ENCODE results near the gene ARID2.
A peak's percentile ranks its signal among the peaks of the same experiment; 100 is the strongest.

The ARID2 gene

GRCh38 chr12:45732250-45732649, 2.7 kb downstream of the ARID2 start:
- TF ChIP-seq, protein P1, sequence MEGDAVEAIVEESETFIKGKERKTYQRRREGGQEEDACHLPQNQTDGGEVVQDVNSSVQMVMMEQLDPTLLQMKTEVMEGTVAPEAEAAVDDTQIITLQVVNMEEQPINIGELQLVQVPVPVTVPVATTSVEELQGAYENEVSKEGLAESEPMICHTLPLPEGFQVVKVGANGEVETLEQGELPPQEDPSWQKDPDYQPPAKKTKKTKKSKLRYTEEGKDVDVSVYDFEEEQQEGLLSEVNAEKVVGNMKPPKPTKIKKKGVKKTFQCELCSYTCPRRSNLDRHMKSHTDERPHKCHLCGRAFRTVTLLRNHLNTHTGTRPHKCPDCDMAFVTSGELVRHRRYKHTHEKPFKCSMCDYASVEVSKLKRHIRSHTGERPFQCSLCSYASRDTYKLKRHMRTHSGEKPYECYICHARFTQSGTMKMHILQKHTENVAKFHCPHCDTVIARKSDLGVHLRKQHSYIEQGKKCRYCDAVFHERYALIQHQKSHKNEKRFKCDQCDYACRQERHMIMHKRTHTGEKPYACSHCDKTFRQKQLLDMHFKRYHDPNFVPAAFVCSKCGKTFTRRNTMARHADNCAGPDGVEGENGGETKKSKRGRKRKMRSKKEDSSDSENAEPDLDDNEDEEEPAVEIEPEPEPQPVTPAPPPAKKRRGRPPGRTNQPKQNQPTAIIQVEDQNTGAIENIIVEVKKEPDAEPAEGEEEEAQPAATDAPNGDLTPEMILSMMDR (IDR thresholded peaks at IDR 0.05; ENCODE audit: low read length) = no peak
- Histone ChIP-seq H3K27ac (ENCODE audit: low read depth, low read length, poor library complexity, severe bottlenecking) (peak overlapping the region; percentile 88), H2AFZ (ENCODE audit: low read length) (no peak overlapping the region), H3K4me1 (ENCODE audit: insufficient read depth, low read length, severe bottlenecking) (peaks cover 23% of the 10 kb centered on the region), H3F3A (ENCODE audit: insufficient read depth, low read length) (no peaks in the 10 kb centered on the region; the same call in 1 of the 2 replicates), H3K9me3 (ENCODE audit: low read length) (peaks cover 4% of the 10 kb centered on the region; the same call in 1 of the 2 replicates), H3K4me3 (ENCODE audit: low read depth, low read length, poor library complexity, severe bottlenecking) (peak overlapping the region; percentile 99), H3K27me3 (ENCODE audit: insufficient read depth, low read length) (no peaks in the 10 kb centered on the region), H3K36me3 (ENCODE audit: insufficient read depth, low read length) (peaks cover 37% of the 10 kb centered on the region), H3K4me2 (ENCODE audit: low read length) (peak overlapping the region; percentile 71), H3K9ac (ENCODE audit: low read length) (peak overlapping the region; percentile 48), H4K20me1 (ENCODE audit: insufficient read depth, low read length) (no peaks in the 10 kb centered on the region), H3K9me2 (ENCODE audit: low read depth, low read length) (no peaks in the 10 kb centered on the region), H3K79me2 (ENCODE audit: insufficient read depth, low read length) (peaks cover 52% of the 10 kb centered on the region)

- no peaks in the 10 kb centered on the region for H3K9me2 ChIP-seq (ENCODE audit: low read depth, low read length)
- TF ChIP-seq EZH2 (IDR thresholded peaks at IDR 0.05; ENCODE audit: borderline replicate concordance, low read length) = no peak
- TF ChIP-seq, protein P1 (IDR thresholded peaks at IDR 0.05; ENCODE audit: low read length) = no peak
- peaks cover 43% of the 10 kb centered on the region for H3K36me3 ChIP-seq (ENCODE audit: insufficient read depth, low read length)
- H3F3A ChIP-seq (ENCODE audit: insufficient read depth, low read length) = no peaks in the 10 kb centered on the region; the same call in 1 of the 2 replicates
- peaks cover 59% of the 10 kb centered on the region for H3K79me2 ChIP-seq (ENCODE audit: insufficient read depth, low read length)
- peak overlapping the region; percentile 99 for H3K4me3 ChIP-seq (ENCODE audit: low read depth, low read length, poor library complexity, severe bottlenecking)
- H3K27me3 ChIP-seq (ENCODE audit: insufficient read depth, low read length) = no peaks in the 10 kb centered on the region
- peaks cover 23% of the 10 kb centered on the region for H3K4me1 ChIP-seq (ENCODE audit: insufficient read depth, low read length, severe bottlenecking)
- peak overlapping the region; percentile 71 for H3K4me2 ChIP-seq (ENCODE audit: low read length)
- H4K20me1 ChIP-seq (ENCODE audit: insufficient read depth, low read length) = no peaks in the 10 kb centered on the region
- peak overlapping the region; percentile 48; the same call in 1 of the 2 replicates for H3K9ac ChIP-seq (ENCODE audit: low read length)
- no peak overlapping the region for H2AFZ ChIP-seq (ENCODE audit: low read length)
- H3K27ac ChIP-seq (ENCODE audit: low read depth, low read length, poor library complexity, severe bottlenecking) = no peak overlapping the region
- peaks cover 6% of the 10 kb centered on the region; the same call in 1 of the 2 replicates for H3K9me3 ChIP-seq (ENCODE audit: low read length)
Measured at GRCh38 chr12:45732936-45733335, 3.4 kb downstream of the ARID2 start.

DNA sequence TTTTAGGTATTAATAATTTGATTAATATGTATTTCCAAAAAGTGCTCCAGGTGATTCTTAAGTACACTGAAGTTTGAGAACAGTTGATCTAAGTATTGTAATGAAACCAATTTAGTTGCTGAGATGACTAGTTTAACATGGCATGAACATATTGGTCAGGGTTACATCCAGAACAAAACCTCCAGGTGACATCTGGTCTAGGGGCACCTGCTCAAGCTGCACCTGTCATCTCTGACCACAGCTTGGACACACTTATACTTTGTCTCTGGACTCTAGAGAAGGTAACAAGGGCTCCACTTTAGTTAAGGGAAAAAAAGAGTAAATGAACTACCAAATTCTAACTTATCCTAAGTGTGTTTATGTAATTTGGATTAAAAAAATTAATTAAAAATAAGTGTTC, 8.1 kb downstream of the ARID2 start:
- H3K79me2 ChIP-seq (ENCODE audit: insufficient read depth, low read length) = peaks cover 78% of the 10 kb centered on the region
- H3K27me3 ChIP-seq (ENCODE audit: insufficient read depth, low read length) = no peaks in the 10 kb centered on the region
- no peaks in the 10 kb centered on the region for H3F3A ChIP-seq (ENCODE audit: insufficient read depth, low read length)
- no peak overlapping the region for H3K4me3 ChIP-seq (ENCODE audit: low read depth, low read length, poor library complexity, severe bottlenecking)
- H3K36me3 ChIP-seq (ENCODE audit: insufficient read depth, low read length) = peaks cover 74% of the 10 kb centered on the region
- no peak overlapping the region for H3K4me2 ChIP-seq (ENCODE audit: low read length)
- no peak overlapping the region for H3K27ac ChIP-seq (ENCODE audit: low read depth, low read length, poor library complexity, severe bottlenecking)
- H3K9me3 ChIP-seq (ENCODE audit: low read length) = peaks cover 8% of the 10 kb centered on the region; the same call in 1 of the 2 replicates
- no peak overlapping the region for H2AFZ ChIP-seq (ENCODE audit: low read length)
- H3K4me1 ChIP-seq (ENCODE audit: insufficient read depth, low read length, severe bottlenecking) = peaks cover 9% of the 10 kb centered on the region
- TF ChIP-seq, protein P1 (IDR thresholded peaks at IDR 0.05; ENCODE audit: low read length) = no peak
- H3K9me2 ChIP-seq (ENCODE audit: low read depth, low read length) = no peaks in the 10 kb centered on the region
- no peak overlapping the region for H3K9ac ChIP-seq (ENCODE audit: low read length)
- no peaks in the 10 kb centered on the region for H4K20me1 ChIP-seq (ENCODE audit: insufficient read depth, low read length)

All from OCI-LY1 (cell line).